OCI-LY3 (cell line): ENCODE results near the gene PLPPR1.

Source experiments
- EZH2phosphoT487 ChIP-seq: fragments of 200-600 bp; shearing (Covaris generic); IDR thresholded peaks from 2 replicates; pipeline ENCODE4 v1.6.1; 2018; ENCODE audit warnings: antibody characterized with exemption, mixed run types, low read depth
- TF ChIP-seq, protein P1 (sequence below): fragments of 200-600, 300-600 bp; sonication (generic); IDR thresholded peaks from 2 replicates; pipeline ENCODE4 v1.5.1; 2014; ENCODE audit warnings: antibody characterized with exemption, low read length, low read depth

GRCh38 chr9:101356619-101357018 lies 328.1 kb downstream of the PLPPR1 start:
- TF ChIP-seq, protein P1, sequence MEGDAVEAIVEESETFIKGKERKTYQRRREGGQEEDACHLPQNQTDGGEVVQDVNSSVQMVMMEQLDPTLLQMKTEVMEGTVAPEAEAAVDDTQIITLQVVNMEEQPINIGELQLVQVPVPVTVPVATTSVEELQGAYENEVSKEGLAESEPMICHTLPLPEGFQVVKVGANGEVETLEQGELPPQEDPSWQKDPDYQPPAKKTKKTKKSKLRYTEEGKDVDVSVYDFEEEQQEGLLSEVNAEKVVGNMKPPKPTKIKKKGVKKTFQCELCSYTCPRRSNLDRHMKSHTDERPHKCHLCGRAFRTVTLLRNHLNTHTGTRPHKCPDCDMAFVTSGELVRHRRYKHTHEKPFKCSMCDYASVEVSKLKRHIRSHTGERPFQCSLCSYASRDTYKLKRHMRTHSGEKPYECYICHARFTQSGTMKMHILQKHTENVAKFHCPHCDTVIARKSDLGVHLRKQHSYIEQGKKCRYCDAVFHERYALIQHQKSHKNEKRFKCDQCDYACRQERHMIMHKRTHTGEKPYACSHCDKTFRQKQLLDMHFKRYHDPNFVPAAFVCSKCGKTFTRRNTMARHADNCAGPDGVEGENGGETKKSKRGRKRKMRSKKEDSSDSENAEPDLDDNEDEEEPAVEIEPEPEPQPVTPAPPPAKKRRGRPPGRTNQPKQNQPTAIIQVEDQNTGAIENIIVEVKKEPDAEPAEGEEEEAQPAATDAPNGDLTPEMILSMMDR = no peak
- TF ChIP-seq EZH2phosphoT487 = no peak
